HG03045 (cell line): ENCODE measurements around the gene TRPV6.

Source experiments
- ATAC-seq: cut with Tn5 transposase; IDR thresholded peaks from one replicate; pipeline ENCODE4 v1.9.1; 2021; ENCODE audit warnings: mild to moderate bottlenecking, moderate library complexity; ENCODE audit not compliant: unreplicated experiment

The TRPV6 gene

DNA sequence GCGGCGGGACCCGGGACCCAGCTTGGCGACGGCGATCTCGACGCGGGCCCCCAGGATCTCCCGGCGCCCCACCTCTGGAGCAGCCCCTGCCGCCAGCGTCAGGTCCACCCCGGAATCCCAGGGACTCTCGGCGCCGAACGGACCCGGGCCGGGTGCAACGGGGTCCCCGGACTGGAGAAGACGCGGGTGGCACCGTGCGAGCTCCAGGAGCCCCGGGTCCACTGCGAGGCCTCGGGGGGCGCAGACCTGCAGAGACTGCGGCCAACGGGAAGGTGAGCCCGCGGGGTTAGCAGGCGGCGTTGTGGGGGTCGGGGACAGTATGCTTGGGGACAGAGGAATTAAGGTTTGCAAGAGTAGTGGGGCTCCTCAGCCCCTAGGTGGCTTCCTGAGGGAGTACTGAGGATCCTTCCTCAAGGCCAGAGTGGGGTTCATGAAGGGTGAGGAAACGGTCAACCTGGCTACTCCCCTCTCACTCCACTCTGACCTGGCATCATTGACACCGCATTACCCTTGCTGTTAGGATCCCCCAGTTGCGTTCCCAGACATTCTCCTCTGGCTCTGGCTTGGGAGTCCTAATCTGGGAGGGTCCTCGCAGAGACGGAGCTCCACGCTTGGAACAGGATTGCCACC, 30.3 kb downstream of the TRPV6 start:
- ATAC-seq: no peak

DNA sequence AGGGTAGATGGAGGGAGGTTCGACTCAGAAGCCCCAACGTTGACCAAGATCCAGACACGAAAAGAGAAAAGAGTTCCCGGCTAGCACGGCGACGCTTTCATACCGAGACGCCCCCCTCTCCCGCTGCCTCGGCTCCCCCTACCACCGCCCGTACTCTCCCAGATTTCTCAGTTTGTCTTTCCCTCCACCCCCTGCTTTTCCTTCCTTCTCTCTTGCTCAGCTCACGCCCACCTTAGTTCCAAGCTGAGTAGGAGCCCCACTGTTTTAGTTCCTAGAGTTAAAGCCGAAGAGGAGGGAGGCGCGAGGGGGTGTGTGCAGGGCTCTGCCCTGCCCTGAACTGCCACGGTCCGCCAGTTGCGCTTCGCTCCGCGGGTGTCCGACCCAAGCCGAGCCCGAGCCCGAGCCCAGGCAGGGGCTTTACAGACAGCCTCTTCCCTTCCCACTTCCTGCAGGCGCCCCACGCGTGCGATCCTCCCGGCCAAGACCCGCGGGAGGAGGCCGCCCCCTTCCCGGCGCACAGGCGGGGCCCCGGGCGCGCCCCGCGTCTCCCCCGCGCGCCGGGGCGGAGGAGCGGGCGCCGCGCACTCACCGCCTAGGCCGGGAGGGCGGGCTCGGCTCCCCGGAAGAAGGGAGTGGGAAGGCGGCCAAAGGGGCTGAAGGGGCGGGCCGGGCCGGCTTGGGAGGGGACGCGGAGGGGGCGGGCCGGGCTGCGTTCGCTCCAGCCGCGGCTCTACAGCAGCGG, 31.0 kb downstream of the TRPV6 start, which contains the start of gene EPHB6:
Gene EPHB6, plus strand, starts transcription at position 705 of the 742 bp plus-strand sequence. CDS start 8,152 bp downstream, outside the sequence.
- ATAC-seq: peak; percentile 61

DNA sequence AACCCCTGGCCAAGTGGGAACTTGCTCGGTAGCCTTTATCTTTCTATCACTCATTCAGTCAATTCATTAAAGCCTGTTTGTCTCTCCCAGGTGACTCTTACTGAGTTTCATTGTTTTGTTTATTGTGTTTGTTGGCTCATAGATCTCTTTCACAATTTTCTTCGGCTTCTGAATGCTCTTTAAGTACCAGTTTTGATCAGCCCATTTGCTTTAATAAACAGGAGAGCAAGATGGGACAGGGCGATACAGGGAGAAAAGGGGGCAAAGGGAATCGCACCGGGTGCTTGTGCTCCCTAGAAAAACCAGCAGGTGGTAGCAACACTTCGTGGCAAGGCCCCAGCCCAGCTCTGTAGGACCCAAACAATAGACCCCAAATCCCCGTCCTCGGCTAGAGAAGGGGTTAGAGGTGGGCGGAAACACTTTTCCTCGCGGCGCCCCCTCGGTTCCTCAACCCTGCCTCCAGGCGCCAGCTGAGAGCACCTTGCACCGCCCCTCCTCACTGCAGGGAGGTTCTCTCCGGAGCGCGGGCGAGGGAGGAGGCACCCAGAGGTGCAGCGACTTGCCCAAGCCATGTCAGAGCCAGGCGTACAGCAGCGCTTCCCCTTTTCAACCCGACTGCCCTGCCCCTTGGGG, 31.7 kb downstream of the TRPV6 start:
- ATAC-seq: peak; percentile 80

DNA sequence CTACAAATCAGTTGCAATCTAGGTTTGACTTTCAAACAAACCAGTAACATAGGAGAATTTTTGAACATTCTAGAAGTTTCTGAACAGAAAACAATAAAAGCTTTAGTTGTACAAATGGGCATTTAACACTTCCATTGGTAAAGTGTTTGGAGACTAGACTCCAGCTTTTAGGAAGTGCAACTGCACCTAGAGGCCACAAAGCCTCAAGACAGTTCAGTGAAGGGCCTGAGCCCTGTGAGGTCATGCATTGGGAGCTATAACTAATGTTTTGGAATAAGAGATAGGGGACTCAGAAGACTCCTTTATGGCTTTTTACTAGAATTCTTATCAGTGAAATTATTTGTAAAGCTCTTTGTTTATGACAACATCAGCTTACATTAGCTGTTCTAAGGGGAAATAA, 33.6 kb downstream of the TRPV6 start:
- ATAC-seq: no peak

DNA sequence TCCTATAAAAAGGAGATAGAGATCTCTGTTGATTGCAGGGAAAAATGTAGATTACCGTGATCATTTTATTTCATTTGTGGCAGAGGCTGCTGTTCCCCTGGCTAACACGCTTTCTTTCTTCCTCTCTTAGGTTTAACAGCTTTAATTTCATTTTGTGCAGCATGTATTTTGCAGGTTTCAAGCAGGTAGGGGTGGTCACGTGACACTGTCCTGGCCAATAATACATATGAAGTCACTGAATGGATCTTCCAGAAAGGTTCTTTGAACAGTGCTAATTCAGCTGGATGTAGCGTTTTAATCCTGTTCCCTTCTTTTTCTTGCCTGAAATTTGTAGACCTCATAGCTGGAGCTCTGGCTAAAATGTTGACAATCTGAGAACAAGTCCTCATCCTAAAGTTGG, 34.3 kb downstream of the TRPV6 start:
- no peak for ATAC-seq

DNA sequence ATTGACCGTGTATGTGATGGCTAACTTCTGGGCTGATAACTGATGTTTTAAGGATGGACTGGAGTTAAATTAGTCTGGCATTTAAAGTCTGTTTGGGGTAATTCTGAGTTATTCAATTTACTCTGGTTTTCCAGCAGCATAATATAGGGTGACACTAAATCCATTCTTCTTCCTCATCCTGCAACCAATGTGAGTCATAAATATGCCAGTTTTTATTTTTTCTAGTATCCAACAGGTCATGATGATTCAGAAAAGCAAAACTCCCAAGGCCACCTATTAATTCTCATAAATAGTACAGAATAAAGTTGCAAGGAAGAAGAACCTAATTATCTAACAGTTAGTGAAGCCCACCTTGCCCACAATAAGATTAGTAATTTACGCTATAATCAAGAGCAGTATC, 38.2 kb downstream of the TRPV6 start:
- ATAC-seq: no peak

DNA sequence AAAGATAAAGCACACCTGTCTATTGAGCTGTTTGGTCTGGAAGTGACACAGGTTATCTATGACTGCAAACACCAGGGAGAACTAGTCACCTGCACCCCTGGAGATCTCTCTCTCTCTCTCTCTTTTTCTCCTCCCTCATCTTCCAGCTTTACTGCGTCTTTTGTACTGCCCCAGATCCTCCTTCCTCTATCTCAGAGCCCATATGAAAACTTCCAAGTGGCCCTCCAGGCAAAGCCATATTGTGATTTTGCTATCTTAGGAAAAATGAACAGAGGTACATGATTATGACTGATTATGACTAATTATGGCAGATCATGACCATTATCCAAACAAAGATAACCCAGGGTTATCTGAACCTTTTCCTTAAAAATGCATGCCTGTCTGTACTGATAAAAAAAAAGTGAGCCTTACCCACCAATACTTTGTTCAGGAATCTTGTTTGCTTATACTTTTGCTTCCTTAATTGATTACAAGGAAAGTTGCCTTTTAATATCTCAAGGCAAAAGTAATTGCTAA, 43.2 kb downstream of the TRPV6 start:
- no peak for ATAC-seq

DNA sequence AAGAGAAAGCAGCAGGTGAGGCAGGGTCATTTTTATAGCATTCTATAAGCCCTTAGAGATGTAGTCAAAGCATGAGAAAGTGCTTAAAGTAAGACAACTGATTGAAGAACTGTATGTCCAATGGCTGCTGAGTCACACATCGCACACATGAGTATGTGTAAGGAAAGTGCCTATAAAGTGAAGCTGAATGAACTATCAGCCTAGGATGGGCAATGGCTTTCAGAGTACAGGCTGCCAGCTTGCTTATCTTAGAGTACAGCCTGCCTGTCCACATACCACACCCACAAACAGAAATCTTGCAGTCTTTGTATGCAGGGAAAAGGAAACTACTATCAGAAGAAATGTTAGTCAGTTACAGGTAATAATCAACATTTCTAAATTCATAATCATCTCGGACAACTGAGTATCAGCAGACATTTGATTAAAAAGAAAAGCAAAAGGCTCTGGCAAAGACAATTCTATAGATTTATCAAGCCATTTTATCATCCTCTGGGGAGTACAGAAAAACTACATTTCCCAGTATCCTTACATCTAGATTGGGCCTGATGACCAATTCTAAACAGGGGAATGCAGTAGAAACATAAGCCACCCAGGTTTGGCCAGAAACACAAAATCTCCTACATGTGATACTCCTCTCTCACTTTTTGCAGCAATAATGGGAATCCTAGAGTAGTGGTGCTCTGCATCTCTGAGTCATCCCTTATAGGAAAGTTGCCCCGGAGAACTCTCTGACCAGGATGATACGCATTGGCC, 46.9 kb downstream of the TRPV6 start:
- no peak for ATAC-seq

DNA sequence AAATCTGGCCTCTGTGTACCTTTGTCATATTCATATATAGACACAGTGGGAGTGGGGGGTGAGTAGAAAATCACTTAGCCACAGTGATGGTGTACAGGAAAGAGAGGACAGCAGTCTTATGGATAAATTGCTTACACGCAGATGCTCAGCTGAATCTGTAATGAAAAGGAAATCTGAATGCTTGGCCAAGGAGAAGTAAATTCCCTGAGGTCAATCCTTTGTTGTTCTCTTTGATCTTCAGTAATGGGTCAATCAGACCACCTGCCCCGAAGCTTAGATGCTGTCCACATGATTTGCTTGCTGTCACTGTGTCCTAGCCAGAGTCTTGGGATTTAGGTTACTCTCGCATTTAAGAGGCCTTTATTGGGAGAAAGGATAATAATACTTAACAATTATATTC, 49.1 kb downstream of the TRPV6 start:
- no peak for ATAC-seq

DNA sequence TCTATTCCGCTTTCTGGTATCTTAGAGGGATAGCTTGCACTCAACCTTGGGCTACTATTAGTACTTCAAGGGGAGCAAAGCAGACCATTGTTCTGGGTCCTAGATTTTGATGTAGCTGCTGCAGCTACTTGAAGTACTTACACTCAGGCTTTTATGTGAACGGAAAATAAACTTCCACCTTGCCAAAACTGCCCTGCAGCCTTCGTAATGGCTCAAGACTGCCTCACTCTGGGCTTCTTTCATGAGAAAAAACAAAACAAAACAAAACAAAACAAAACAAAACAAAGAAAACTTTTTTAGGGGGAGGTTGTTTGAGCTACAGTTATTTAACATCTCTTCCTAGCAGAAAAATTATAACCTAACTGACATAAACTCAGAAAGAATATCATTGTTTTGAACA, 50.1 kb downstream of the TRPV6 start:
- ATAC-seq: no peak

DNA sequence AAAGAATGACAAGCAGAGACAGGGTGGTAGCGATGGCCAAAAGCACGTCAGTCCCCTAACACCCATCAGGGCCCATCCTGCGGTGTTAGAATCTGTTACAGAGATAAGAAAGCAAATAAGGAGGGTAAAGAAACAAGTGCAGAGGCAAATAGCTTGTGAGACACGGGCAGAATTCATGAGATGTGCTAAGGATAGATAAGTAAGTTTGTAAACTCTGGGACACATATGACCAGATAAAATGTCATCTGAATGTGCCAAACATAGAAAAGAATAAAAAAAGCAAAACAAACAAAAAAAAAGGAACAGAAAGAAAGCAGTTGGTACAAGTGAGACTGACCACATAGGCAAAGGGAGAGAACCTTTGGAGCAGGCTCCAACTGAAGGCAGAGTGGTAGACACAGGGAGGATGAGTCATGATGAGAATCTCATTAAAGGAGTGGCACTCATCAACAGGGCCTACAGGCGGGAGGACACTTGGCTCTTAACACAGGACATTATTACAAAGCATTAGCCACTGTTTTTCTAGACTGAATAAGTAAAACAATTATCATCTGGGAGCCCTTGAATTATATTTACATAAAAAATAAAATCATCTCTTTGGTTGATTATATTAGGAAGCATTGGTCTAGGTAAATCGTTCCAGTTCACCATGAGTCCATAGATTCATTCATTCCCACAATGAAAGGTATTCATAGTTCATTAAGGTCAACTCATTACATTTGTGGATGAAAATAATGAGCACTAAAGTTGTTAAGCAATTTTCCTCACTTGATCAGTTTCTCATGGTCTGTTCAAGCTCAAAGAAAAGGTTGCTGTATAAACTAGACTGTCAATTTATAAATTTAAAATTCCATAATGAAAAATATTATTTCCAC, 52.1 kb downstream of the TRPV6 start:
- peak; percentile 85 for ATAC-seq

DNA sequence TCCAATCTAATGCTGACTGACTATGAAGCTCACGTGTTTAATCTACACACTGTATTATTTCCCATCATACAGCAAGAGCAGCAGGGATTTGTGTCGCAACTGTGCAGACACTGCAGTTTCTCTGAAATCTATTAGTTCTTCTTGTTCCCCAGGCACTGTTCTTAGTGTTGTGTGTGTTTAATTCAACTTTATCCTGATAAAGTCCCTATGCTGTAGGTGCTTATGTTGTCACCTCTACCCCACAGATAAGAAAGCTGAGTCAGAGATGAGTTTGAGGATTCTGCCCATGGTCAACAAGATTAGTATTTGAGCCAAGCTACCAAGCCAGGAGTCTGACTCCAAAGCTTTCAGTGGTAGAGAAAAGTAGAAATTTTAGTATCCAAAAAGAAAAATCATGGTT, 53.1 kb downstream of the TRPV6 start:
- no peak for ATAC-seq

DNA sequence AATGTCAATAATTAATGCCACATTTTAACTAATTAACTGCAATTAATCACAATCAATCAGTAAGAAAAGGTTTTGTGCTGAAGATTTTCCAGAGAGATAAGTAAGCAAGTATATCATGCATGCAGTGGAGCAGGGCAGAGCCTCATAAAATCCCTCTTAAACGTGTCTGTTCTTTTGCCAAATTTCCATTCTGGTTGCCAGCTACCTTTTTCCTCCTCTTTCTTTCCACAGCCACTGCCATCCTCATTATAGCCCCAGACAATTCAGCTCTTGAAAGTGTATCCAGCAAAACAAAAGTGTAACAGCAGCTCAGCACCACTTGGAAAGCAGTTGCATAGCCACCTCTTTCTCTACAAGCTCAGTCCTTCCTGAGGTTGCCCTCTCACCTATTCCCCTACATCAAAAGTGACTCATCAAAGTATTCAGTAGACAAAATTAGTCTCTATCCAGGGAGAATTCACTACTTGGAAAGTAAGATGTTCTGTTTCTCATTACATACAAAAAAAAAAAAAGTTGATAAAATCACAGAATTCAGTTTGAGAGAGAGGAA, 57.5 kb downstream of the TRPV6 start:
- ATAC-seq: no peak

DNA sequence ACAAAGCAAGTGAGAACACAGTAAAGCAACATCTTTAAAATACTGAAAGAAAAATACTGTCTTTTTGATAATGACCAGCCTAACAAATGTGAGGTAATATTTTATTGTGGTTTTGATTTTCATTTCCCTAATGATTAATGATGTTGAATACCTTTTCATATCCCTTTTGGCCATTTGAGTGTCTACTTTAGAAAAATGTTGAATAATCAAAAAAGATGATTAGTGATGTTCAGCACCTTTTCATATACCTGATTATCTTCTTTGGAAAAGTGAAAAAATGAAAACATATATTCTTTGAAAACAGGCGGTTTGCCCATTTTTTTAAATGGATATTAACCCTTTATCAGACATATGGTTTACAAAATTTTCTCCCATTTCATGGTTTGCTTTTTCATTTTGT, 62.8 kb downstream of the TRPV6 start:
- no peak for ATAC-seq
